Stimulated activated CD4-positive, alpha-beta T cell treated with anti-CD3 and anti-CD28 coated beads, Interleukin-12 subunit alpha, Interleukin-12 subunit beta, amount 100 ng/mL, for 24 hours (primary cell): Measurements from ENCODE around the gene CHID1.

Experiments used
- DNase-seq, 2 experiments: peaks; one replicate each; pipeline ENCODE4 v3.0.0-alpha.2; 2020; ENCODE audit warnings: low read depth in 2 of 2

Gene CHID1

GRCh38 chr11:864898-865297 lies 45.7 kb downstream of the CHID1 start:
- no peak for DNase-seq

DNA sequence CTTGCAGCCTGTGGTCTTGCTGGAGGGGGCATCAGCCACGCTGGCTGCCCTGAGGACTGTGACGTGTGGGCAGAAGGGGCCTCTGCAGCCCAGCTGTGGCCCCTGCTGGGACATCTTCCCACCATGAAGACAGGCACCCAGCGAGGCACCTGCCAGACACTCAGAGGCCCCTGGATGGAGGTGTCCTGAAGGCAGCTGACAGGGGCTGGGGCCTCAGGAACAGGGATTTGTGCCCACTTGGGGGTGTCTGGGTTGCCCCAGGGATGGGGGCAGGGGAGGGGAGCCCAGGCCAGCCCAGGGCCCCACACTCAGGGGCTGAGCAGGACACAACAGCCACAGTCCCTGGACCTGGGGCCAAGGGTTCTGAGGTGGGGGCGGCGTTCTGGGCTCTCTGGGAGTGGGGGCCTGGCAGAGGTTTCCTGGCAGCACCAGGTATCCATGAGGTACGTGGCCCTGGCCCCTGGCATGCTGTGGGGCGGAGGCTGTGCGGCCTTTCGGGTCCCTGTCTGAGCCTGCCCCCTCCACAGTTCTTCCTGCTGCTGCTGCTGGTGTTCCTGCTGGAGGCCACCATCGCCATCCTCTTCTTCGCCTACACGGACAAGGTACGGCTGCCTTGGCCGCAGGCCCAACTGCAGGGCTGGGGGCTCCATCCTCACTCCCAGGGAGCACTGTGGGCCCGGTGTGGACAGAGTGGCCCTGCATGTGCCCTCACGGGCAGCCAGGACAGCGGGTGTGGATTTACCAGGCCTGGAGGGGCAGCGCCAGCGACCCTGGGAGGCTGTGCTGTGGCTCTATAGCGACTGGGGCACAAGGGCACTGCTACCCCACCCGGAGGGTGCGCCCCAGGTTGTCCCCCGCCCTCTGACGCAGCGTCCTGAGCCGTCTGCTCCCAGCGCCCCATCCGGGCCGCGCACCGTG lies 46.4 kb downstream of the CHID1 start:
- no peak for DNase-seq

DNA sequence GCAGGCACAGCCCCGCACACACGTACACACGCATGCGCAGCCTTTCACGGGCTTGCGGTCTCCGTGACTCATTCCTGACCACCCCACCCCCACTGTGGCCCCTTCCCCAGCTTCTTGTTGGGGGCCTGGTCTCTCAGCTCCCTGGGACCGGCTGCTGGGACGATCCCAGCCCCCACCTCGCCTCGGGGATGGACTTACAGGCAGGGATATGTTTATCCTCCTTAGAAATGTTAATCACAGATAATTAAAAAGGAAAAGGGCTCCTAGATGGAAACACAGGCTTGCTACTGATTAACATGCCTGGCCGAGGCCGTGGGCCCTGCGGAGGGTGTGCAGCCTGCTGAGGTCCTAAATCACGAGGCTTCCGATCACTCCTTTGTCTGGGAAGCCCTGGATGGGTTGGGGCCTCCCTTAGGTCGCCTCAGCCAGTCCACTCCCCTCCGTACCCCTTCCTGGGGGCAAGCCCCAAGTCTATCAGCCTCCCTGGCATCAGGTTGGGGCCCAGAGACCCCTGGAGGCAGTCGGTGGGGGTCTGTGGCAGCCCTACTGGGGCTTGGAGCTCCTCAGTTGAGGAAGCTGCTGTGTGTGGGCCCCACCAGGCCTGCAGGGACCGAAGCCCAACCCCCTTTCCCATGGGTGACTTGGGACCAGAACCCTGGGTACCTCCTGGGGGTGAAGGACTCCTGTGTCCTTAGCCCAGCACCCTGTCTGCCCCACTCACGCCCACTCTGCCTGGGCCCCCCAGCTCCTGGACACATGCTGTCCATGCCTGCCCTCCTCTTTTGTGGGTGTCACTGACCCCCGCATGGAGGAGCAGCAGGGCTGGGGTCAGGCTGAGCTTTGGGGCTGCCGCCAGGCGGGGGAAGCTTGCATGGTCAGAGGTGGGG lies 47.3 kb downstream of the CHID1 start:
- no peak for DNase-seq

GRCh38 chr11:862696-863022 lies 48.0 kb downstream of the CHID1 start:
- no peak for DNase-seq

DNA sequence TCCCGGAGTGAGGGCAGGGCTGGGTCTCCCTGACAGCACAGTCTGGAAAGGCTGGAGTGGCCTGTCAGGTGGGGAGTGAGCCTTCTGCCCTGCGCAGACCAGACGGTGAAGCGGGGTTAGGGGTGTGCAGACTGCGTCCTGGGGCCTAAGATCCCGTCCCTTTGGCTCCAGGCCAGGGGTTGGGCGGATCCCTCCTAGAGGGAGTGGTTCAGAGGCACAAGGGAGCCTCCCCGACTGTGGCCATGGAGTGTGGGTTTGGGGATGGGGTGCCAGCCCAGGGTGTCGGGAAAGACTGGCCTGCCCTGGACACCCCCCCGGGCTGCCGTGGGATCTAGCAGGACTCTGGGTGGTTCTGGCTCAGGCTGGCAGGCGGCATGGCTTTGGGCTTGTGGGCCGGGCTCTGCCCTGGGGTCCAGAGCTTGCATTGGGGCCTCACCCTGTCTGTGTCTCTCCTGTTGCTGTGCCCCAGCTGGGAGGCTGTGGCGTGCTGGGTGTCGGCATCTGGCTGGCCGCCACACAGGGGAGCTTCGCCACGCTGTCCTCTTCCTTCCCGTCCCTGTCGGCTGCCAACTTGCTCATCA lies 48.4 kb downstream of the CHID1 start:
- no peak for DNase-seq

GRCh38 chr11:861105-861479 lies 49.5 kb downstream of the CHID1 start:
- no peak for DNase-seq

- DNase-seq: no peak
These were observed 50.1 kb downstream of the CHID1 start for GRCh38 chr11:860234-861104.

DNA sequence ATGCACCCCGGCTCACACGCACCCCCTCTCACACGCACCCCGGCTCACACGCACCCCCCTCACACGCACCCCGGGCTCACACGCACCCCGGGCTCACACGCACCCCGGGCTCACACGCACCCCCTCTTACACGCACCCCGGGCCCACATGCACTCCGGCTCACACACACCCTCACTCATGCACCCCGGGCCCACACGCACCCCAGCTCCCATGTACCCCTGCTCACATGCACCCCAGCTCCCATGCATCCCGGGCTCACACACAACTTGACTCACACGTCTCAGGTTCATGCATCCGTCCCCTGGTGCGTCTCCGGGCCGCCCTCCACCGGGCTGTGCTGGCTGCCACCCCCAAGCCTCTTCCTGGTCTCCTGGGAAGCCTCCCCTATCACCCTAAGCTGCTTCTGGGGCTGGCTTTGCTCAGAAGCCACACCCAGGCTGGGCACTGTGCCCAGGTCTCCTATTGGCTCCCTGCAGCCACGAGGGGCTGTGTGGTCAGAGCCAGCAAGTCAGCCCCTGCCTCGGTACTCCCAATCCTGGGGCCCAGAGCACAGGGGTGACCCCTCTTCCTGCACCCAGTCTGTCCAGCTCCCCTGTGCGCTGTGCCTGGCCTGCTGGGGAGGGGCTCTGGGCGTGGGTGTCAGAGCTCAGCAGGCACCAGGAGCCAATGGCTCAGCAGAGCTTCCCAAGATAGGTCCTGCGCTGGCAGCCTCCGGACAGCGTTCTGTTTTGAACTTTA lies 51.0 kb downstream of the CHID1 start:
- DNase-seq: no peak

GRCh38 chr11:858762-859339 lies 51.8 kb downstream of the CHID1 start:
- no peak for DNase-seq

DNA sequence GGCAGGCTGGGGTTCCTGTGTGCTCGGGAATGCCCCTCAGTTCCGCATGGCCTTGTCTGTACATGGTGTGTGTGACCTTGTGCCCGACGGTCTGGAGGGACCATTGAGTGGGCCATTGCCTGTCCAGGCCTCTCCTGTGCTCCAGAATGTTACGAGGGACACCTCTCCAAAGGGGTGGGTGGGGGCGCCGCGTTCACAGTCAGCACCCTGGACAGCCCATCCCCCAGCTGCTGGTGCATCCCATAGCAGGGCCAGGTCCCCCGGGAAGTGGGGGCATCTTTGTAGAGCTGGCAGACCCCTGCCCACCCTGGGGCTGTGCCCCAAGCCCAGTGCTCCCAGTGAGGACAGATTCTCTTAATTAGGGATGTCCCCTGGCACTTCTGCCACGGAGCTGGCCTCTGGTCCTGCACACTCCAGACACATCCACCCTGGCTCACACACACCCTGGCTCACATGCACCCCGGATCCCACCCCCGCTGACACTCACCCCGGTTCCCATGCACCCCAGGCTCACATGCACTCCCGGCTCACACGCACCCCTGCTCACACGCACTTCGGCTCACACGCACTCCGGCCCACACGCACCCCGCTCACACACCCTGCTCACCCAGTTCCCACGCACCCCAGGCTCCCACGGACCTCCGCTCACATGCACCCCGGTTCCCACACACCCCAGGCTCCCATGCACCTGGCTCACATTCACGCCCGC lies 52.4 kb downstream of the CHID1 start:
- no peak for DNase-seq

DNA sequence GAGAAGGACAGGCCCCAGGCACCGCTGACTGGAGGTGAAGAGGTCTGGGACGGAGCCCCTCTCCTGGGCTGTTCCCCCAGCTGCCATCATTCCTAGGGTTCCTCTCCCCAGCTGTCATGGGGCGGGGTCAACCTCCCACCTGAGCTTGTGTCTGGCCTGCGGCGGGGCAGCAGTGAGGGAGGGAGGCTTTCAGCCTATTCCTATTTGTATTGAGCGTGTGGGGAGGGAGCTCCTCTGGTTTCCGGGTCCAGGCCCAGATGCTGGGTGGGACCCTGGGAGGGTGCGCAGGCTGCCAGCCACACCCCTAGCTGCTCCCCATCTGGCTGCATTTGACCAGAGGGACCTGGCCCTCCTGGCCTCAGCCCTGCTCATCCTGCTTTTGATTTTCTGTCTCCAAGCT lies 54.2 kb downstream of the CHID1 start:
- DNase-seq: no peak

GRCh38 chr11:855796-856195 lies 54.8 kb downstream of the CHID1 start:
- no peak for DNase-seq

DNA sequence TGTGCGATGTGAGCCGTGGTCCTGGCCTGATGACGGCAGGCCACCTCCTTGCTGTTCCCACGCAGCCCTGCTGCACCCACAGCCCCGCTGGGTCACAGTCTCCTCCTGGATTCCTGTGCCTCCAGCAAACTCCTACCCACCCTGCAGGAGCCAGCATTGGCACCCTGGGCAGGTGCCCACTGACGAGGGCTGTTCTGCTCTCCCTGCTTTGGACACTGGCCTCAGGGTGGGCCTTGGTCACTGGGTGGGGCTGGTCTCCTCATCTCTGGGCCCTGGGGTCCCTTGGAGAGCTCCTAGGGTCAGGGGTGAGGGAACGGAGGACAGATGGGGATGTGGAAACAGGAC lies 55.3 kb downstream of the CHID1 start:
- DNase-seq: no peak

DNA sequence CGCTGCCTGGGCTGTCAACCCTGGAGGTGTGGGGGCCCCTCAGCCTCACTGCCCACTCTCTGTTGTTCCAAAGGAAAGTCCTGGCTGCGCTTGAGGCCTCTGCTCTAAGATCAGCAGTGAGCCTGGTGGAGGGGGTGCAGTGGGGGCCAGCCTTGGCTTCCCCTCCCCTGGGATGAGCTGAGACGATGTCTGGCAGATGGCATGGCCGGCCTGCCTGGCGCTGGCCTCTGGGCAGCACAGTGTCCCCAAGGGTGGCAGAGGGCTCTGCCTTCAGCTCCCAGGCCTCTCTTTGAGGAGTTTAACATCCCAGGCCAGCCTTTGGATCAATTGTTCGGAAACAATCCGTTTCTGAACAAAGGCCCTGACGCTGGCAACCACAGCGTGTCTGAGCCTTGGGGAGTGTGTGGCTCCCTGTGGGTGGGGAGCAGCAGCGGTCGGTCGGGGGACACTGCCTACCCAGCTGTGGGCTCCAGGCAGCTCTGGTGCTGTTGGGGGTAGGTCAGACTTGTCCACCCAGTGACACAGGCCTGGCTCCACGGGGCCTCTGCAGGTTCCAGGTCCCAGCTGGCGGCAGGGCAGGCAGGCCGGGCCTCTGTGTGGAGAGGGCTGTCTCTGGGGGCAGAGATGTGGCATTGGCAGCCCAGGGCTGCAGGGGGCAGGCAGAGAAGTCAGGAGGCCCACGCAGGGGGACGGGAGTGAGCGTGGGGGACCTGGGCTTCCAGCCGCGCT lies 55.8 kb downstream of the CHID1 start:
- no peak for DNase-seq

- no peak for DNase-seq
These were observed 56.7 kb downstream of the CHID1 start for GRCh38 chr11:853682-854448.

DNA sequence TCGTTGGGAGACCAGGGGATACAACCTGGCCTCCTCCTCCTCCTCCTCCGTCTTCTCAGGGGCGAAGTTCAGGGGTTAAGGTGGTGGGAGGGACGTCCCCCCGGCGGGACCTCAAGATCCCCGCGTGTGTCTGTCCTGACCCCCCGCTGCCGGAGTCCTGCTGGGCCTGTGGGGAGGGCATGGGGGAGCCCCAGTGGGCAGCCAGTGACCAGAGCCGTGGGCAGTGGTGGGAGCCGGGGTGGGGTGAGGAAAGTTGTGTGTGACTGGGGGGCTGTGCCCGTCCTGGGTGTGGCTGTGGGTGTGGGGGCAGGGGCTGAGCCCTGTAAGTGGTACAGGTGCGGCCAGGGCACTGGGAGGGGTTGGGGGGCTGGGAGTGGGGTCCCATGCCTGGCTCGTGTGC lies 57.8 kb downstream of the CHID1 start:
- no peak for DNase-seq

DNA sequence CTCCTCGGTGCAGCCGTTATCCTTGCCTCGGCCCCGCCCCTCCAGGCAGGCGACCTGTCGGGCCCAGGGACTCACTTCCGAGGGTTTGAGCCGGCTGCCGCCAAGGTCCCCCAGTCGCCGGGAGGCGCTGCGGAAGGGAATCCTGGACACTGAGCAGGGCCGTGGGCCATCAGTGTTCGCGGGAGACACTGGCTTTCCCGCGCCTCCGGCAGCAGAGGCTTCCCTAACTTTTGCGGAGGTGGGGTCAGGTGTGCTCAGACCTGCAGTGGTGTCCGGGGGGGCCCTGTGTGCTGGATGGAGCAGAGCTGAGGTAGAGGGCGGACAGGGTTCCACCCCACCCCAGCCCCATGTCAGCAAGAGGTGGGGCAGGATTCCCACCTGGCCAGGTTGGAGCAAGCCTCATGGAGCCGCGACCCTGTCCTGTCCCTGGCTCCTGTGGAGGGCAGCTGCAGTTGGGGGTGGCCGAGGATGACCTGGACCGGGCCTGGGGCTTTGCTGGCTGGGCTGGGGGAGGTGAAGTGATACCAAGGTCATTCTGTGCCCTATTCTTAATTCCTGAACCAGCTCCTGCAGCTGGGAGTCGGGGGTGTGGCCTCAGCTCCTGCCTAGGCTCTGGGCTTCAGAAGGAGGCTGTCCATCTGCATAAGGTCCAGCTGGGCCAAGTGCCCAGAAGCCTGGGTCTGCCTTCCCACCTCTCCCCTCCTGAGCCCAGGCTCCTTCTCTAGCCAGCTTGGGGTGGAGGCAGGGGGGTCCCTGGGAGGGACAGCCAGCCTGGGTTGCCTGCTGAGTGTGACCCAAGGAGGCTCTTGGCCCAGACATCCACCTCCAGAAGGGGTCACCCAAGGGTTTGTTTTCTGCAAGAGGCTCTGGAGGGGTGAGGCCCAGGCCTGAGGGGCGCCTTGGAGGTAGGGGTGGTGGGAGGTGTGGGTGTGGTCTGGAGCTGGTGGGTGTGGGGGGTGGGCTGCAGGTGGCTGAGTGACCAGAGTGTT lies 59.5 kb downstream of the CHID1 start:
- no peak for DNase-seq
